Naive thymus-derived CD4-positive, alpha-beta T cell (primary cell): ENCODE measurements around the gene ASPG. TPM values are rescaled to one million over a fixed set of nuclear protein-coding genes. Genes with fewer than 3 reads are reported as not detected.

ENCODE experiments used
- ATAC-seq: fragments of 150-1000 bp; cut with Tn5 transposase; 2 replicates; pipeline ENCODE4 v1.10.0; 2021; ENCODE audit warnings: mild to moderate bottlenecking, moderate library complexity
- CTCF ChIA-PET: fragments of 350-600 bp; sonication (Branson Sonifier 250); formaldehyde crosslinking; loops from one replicate; lab custom pipeline; 2021; ENCODE audit warnings: antibody characterized with exemption; lab: Charles Lee
- POLR2A ChIA-PET: fragments of 350-600 bp; sonication (Branson Sonifier 250); formaldehyde crosslinking; loops from one replicate; lab custom pipeline; 2021; ENCODE audit warnings: antibody characterized with exemption, inconsistent platforms; lab: Charles Lee
- DNase-seq, 9 donors: peaks; one replicate each; pipeline versions ENCODE4 v3.0.0 to v3.0.0-alpha.2; 2020 to 2022; ENCODE audit warnings: mixed read lengths in 1 of 9
- H3K27ac ChIP-seq: one replicate; pipeline ENCODE4 v1.7.0; 2013; ENCODE audit warnings: mild to moderate bottlenecking, low read depth, low read length, moderate library complexity
- H3K27me3 ChIP-seq, 2 donors: one replicate each; pipeline ENCODE4 v1.7.0; 2013; ENCODE audit warnings: low read length in 2 of 2, mild to moderate bottlenecking in 2 of 2, moderate library complexity in 2 of 2; ENCODE audit not compliant: control insufficient read depth in 2 of 2, insufficient read depth in 2 of 2
- H3K36me3 ChIP-seq, 3 experiments: 1 replicate in 2 of 3; 2 replicates in 1 of 3; pipeline ENCODE4 v1.7.0; 2013; ENCODE audit warnings: low read length in 3 of 3, mild to moderate bottlenecking in 3 of 3, moderate library complexity in 1 of 3; ENCODE audit not compliant: insufficient read depth in 3 of 3, control insufficient read depth in 2 of 3
- H3K4me1 ChIP-seq, 2 donors: one replicate each; pipeline ENCODE4 v1.7.0; 2013; ENCODE audit warnings: low read length in 2 of 2, mild to moderate bottlenecking in 2 of 2, moderate library complexity in 1 of 2; ENCODE audit not compliant: control insufficient read depth in 2 of 2, insufficient read depth in 2 of 2
- H3K4me3 ChIP-seq: 2 replicates; pipeline ENCODE4 v1.7.0; 2013; ENCODE audit warnings: mild to moderate bottlenecking, low read length
- H3K9me3 ChIP-seq, 3 experiments: 1 replicate in 2 of 3; 2 replicates in 1 of 3; pipeline ENCODE4 v1.7.0; 2013; ENCODE audit warnings: low read length in 3 of 3; ENCODE audit not compliant: control insufficient read depth in 2 of 3
- H3K27ac Mint-ChIP-seq, 9 donors: one replicate each; pipeline ENCODE4 v1.8.0; 2020 to 2022; ENCODE audit warnings: mixed read lengths in 9 of 9, mild to moderate bottlenecking in 8 of 9, moderate library complexity in 5 of 9, inconsistent platforms in 2 of 9
- H3K27me3 Mint-ChIP-seq, 5 donors: one replicate each; pipeline ENCODE4 v1.8.0; 2021 to 2022; ENCODE audit warnings: mixed read lengths in 5 of 5, mild to moderate bottlenecking in 1 of 5
- H3K36me3 Mint-ChIP-seq, 5 donors: one replicate each; pipeline ENCODE4 v1.8.0; 2020 to 2022; ENCODE audit warnings: mixed read lengths in 5 of 5, mild to moderate bottlenecking in 3 of 5, inconsistent platforms in 1 of 5
- H3K4me1 Mint-ChIP-seq, 7 donors: one replicate each; pipeline ENCODE4 v1.8.0; 2020 to 2022; ENCODE audit warnings: mixed read lengths in 7 of 7, mild to moderate bottlenecking in 3 of 7, inconsistent platforms in 1 of 7
- H3K4me3 Mint-ChIP-seq, 10 donors: one replicate each; pipeline ENCODE4 v1.8.0; 2020 to 2022; ENCODE audit warnings: mild to moderate bottlenecking in 10 of 10, mixed read lengths in 10 of 10, moderate library complexity in 6 of 10, inconsistent platforms in 2 of 10
- H3K9me3 Mint-ChIP-seq, 11 donors: one replicate each; pipeline ENCODE4 v1.8.0; 2020 to 2022; ENCODE audit warnings: mixed read lengths in 11 of 11, mild to moderate bottlenecking in 4 of 11, inconsistent platforms in 1 of 11, moderate library complexity in 1 of 11
- intact Hi-C, 2 donors: fragments of 100-400 bp; cut with micrococcal nuclease; formaldehyde crosslinking; loops; one replicate each; pipeline ENCODE4 v1.15.1; 2023
- polyA plus RNA-seq, 2 donors: library from polyadenylated mRNA; unstranded; fragments of 300-500 nt; fragmentation: Illumina TruSeq; gene quantifications; one replicate each; pipeline ENCODE4 v1.2.3, GENCODE V29; 2021
- total RNA-seq, 6 experiments: library from RNA in 5 of 6; stranded (reverse) in 5 of 6; gene quantifications; 1 replicate in 5 of 6; 2 replicates in 1 of 6; pipeline ENCODE4 v1.2.3 and lab custom pipeline; 2021 to 2026

ASPG gene
- total and polyA plus RNA-seq, 7 experiments from 2014 or later = 0.11 to 0.38 TPM; not detected in 5

DNA sequence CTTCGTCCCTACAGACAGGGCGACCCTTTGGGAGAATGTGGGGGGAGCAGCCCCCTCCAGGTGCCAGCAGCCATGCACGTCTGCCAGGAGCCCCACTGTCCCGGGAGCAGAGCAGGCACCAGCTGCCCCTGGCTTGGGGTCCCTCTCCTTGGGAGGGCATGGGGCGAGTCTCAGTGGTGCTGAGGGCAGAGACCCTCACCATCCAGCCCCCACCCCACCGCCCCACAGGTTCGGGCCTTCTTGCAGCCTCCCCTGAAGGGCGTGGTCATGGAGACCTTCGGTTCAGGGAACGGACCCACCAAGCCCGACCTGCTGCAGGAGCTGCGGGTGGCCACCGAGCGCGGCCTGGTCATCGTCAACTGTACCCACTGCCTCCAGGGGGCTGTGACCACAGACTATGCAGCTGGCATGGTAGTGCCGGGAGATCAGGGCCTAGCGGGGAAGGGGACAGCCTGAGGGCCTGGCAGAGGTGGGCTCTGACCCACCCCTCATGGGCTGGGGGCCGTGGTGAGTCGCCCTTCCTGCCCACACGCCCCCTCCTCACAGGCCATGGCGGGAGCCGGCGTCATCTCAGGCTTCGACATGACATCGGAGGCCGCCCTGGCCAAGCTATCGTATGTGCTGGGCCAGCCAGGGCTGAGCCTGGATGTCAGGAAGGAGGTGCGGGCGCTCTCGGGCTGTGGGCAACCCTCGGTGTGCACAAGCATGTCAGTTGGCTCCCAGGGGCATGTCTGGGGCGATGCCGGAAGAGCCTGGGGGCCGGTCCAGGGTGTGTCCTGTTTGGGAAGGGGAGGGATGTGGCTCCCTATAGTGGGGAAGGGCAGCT, 18.8 kb downstream of the ASPG start:
- H3K4me1 ChIP-seq = no peaks in the 10 kb centered on the region
- H3K36me3 Mint-ChIP-seq = no peaks in the 10 kb centered on the region
- H3K27me3 ChIP-seq = no peaks in the 10 kb centered on the region
- no peaks in the 10 kb centered on the region for H3K27me3 Mint-ChIP-seq
- intact Hi-C loops = no loop called here
- ChIA-PET POLR2A (no interaction called here), CTCF (no interaction called here)
- H3K36me3 ChIP-seq = no peaks in the 10 kb centered on the region
- H3K27ac ChIP-seq = no peak overlapping the region
- no peaks in the 10 kb centered on the region for H3K4me1 Mint-ChIP-seq
- ATAC-seq (no peak), DNase-seq (no peak)
- no peak overlapping the region for H3K27ac Mint-ChIP-seq
- H3K4me3 ChIP-seq = no peak overlapping the region
- no peak overlapping the region for H3K4me3 Mint-ChIP-seq
- H3K9me3 ChIP-seq = no peaks in the 10 kb centered on the region
- no peaks in the 10 kb centered on the region for H3K9me3 Mint-ChIP-seq

- Mint-ChIP-seq H3K27me3 (no peaks in the 10 kb centered on the region), H3K36me3 (no peaks in the 10 kb centered on the region), H3K4me1 (no peaks in the 10 kb centered on the region), H3K27ac (peak overlapping the region in 1 of 9 donors; percentile 62), H3K9me3 (no peaks in the 10 kb centered on the region), H3K4me3 (no peak overlapping the region)
- Histone ChIP-seq H3K4me1 (no peaks in the 10 kb centered on the region), H3K4me3 (no peak overlapping the region), H3K9me3 (no peaks in the 10 kb centered on the region), H3K27ac (no peak overlapping the region), H3K36me3 (no peaks in the 10 kb centered on the region), H3K27me3 (no peaks in the 10 kb centered on the region)
- intact Hi-C loops = no loop called here
- DNase-seq (no peak), ATAC-seq (no peak)
- POLR2A ChIA-PET = no interaction called here
- CTCF ChIA-PET = no interaction called here
Observed at GRCh38 chr14:104105071-104105821, 19.7 kb downstream of the ASPG start.

- Mint-ChIP-seq H3K9me3 (no peaks in the 10 kb centered on the region), H3K4me3 (no peak overlapping the region), H3K36me3 (no peaks in the 10 kb centered on the region), H3K27me3 (no peaks in the 10 kb centered on the region), H3K4me1 (no peaks in the 10 kb centered on the region), H3K27ac (no peak overlapping the region)
- Histone ChIP-seq H3K36me3 (no peaks in the 10 kb centered on the region), H3K9me3 (no peaks in the 10 kb centered on the region), H3K4me3 (no peak overlapping the region), H3K27me3 (no peaks in the 10 kb centered on the region), H3K4me1 (no peaks in the 10 kb centered on the region), H3K27ac (no peak overlapping the region)
- intact Hi-C loops = no loop called here
- no peak for ATAC-seq
- POLR2A ChIA-PET = no interaction called here
- CTCF ChIA-PET = no interaction called here
- DNase-seq = no peak
Observed at GRCh38 chr14:104105822-104106470, 20.4 kb downstream of the ASPG start.

DNA sequence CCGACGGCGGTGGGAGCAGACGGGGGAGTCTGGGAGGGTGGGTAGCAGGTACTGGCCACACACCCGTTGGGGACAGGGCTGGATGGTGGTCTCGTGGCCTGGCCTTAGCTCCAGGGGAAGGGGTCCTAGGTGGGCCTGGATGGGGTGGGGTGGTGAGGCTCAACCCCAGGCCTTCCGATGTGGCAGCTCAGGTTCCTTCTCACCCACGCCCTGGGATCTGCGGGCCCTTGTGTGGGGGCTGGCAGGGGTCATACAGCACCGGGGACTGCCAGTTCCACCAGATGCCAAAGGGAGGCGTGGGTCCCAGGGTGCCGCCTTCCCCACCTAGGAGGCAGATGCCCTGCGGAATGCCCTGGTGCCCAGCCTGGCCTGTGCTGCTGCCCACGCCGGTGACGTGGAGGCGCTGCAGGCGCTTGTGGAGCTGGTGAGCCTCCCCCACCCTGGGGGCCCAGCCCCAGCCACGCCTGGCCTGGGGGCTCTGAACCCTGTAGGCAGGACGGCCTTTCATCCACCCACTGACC, 21.0 kb downstream of the ASPG start:
- ATAC-seq (no peak), DNase-seq (no peak)
- Histone ChIP-seq H3K27ac (no peak overlapping the region), H3K27me3 (no peaks in the 10 kb centered on the region), H3K4me3 (no peak overlapping the region), H3K9me3 (no peaks in the 10 kb centered on the region), H3K36me3 (no peaks in the 10 kb centered on the region), H3K4me1 (no peaks in the 10 kb centered on the region)
- Mint-ChIP-seq H3K36me3 (no peaks in the 10 kb centered on the region), H3K4me1 (no peaks in the 10 kb centered on the region), H3K9me3 (no peaks in the 10 kb centered on the region), H3K27ac (no peak overlapping the region), H3K4me3 (no peak overlapping the region), H3K27me3 (no peaks in the 10 kb centered on the region)
- ChIA-PET CTCF (no interaction called here), POLR2A (no interaction called here)
- intact Hi-C loops = no loop called here

DNA sequence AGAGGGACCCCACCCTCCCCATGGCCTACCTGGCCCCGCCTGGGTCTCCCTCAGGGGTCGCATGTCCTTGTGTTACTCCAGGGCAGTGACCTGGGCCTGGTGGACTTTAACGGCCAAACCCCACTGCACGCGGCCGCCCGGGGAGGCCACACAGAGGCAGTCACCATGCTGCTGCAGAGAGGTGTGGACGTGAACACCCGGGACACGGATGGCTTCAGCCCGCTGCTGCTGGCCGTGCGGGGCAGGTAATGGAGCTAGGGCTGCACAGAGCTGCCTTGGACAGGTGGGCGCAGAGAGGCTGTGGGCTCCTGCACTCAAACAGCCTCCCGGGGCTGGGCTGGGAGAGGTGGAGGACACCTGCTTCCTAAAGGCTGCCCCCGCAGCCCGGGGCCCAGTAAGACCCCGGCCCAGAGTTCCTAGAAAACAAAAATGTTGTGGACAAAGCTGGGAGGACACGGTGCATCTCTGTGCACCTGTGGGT, 21.6 kb downstream of the ASPG start:
- ATAC-seq = no peak
- Histone ChIP-seq H3K36me3 (no peaks in the 10 kb centered on the region), H3K9me3 (no peaks in the 10 kb centered on the region), H3K4me3 (no peak overlapping the region), H3K27me3 (no peaks in the 10 kb centered on the region), H3K27ac (no peak overlapping the region), H3K4me1 (no peaks in the 10 kb centered on the region)
- ChIA-PET CTCF (no interaction called here), POLR2A (no interaction called here)
- Mint-ChIP-seq H3K27ac (no peak overlapping the region), H3K9me3 (no peaks in the 10 kb centered on the region), H3K27me3 (no peaks in the 10 kb centered on the region), H3K36me3 (no peaks in the 10 kb centered on the region), H3K4me1 (no peaks in the 10 kb centered on the region), H3K4me3 (no peak overlapping the region)
- intact Hi-C loops = no loop called here
- DNase-seq = no peak

- Histone ChIP-seq H3K4me3 (no peak overlapping the region), H3K27ac (no peak overlapping the region), H3K9me3 (no peaks in the 10 kb centered on the region), H3K36me3 (no peaks in the 10 kb centered on the region), H3K4me1 (no peaks in the 10 kb centered on the region), H3K27me3 (no peaks in the 10 kb centered on the region)
- Mint-ChIP-seq H3K27me3 (no peaks in the 10 kb centered on the region), H3K4me3 (peak overlapping the region in 1 of 10 donors; percentile 16), H3K36me3 (no peaks in the 10 kb centered on the region), H3K9me3 (no peaks in the 10 kb centered on the region), H3K27ac (no peak overlapping the region), H3K4me1 (no peaks in the 10 kb centered on the region)
- POLR2A ChIA-PET = no interaction called here
- intact Hi-C loops = no loop called here
- CTCF ChIA-PET = no interaction called here
- ATAC-seq = peak; percentile 4
- DNase-seq = no peak
Observed at GRCh38 chr14:104107611-104108569, 22.4 kb downstream of the ASPG start.
